Neural progenitor cell (in vitro differentiated cells): Measurements from ENCODE around the gene WNT9A. TPM values are rescaled to one million over a fixed set of nuclear protein-coding genes. Genes with fewer than 3 reads are reported as not detected.

Experiments used
- DNase-seq: peaks from one replicate; pipeline ENCODE4 v3.0.0-alpha.2; 2016; ENCODE audit warnings: low spot score
- H2AFZ ChIP-seq: fragments of 200-600 bp; sonication (generic); replicated peaks from 2 replicates; pipeline ENCODE4 v1.6.1; 2016; ENCODE audit warnings: antibody characterized with exemption
- H3F3A ChIP-seq: fragments of 200-600 bp; sonication (generic); 2 replicates; pipeline ENCODE4 v1.6.1; 2016; ENCODE audit warnings: antibody characterized with exemption, low read depth
- H3K27ac ChIP-seq: fragments of 200-600 bp; sonication (generic); 2 replicates; pipeline ENCODE4 v1.5.1; 2016; ENCODE audit warnings: mild to moderate bottlenecking
- H3K27me3 ChIP-seq: fragments of 200-600 bp; sonication (generic); 2 replicates; pipeline ENCODE4 v1.6.1; 2016; ENCODE audit warnings: mild to moderate bottlenecking, moderate library complexity
- H3K36me3 ChIP-seq: fragments of 200-600 bp; sonication (generic); 2 replicates; pipeline ENCODE4 v1.5.1; 2016
- H3K4me1 ChIP-seq: fragments of 200-600 bp; sonication (generic); 2 replicates; pipeline ENCODE4 v1.6.1; 2016; ENCODE audit warnings: mixed run types
- H3K4me2 ChIP-seq: fragments of 200-600 bp; sonication (generic); 2 replicates; pipeline ENCODE4 v1.6.1; 2016
- H3K4me3 ChIP-seq: fragments of 200-600 bp; sonication (generic); 2 replicates; pipeline ENCODE4 v1.5.1; 2016
- H3K79me2 ChIP-seq: fragments of 200-600 bp; sonication (generic); 2 replicates; pipeline ENCODE4 v1.6.1; 2016; ENCODE audit warnings: low read depth
- H3K9ac ChIP-seq: fragments of 200-600 bp; sonication (generic); 2 replicates; pipeline ENCODE4 v1.6.1; 2016
- H3K9me3 ChIP-seq: fragments of 200-600 bp; sonication (generic); 2 replicates; pipeline ENCODE4 v1.5.1; 2016; ENCODE audit warnings: low read depth
- H4K20me1 ChIP-seq: fragments of 200-600 bp; sonication (generic); 2 replicates; pipeline ENCODE4 v1.6.1; 2016; ENCODE audit warnings: low read depth
- H3K27ac Mint-ChIP-seq: 3 replicates; pipeline ENCODE4 v1.8.0; 2021; ENCODE audit warnings: mixed read lengths
- H3K27me3 Mint-ChIP-seq: 2 replicates; pipeline ENCODE4 v1.8.0; 2022; ENCODE audit warnings: low read depth, mild to moderate bottlenecking, inconsistent platforms, moderate library complexity, mixed read lengths; ENCODE audit not compliant: insufficient read depth
- H3K36me3 Mint-ChIP-seq: 3 replicates; pipeline ENCODE4 v1.8.0; 2021; ENCODE audit warnings: mixed read lengths
- H3K4me1 Mint-ChIP-seq: 3 replicates; pipeline ENCODE4 v1.8.0; 2021; ENCODE audit warnings: mixed read lengths
- H3K4me3 Mint-ChIP-seq: 3 replicates; pipeline ENCODE4 v1.8.0; 2021; ENCODE audit warnings: mild to moderate bottlenecking, moderate library complexity, mixed read lengths
- H3K9me3 Mint-ChIP-seq: 3 replicates; pipeline ENCODE4 v1.8.0; 2020; ENCODE audit warnings: mixed read lengths
- CTCF ChIP-seq: fragments of 200-600 bp; sonication (generic); IDR thresholded peaks from 2 replicates; pipeline ENCODE4 v1.5.1; 2017; ENCODE audit warnings: antibody characterized with exemption, mild to moderate bottlenecking
- EZH2 ChIP-seq: fragments of 200-600 bp; sonication (generic); IDR thresholded peaks from 2 replicates; pipeline ENCODE4 v1.6.1; 2017; ENCODE audit warnings: antibody characterized with exemption, mild to moderate bottlenecking, moderate library complexity
- EZH2phosphoT487 ChIP-seq: fragments of 200-600 bp; sonication (generic); IDR thresholded peaks from 2 replicates; pipeline ENCODE4 v1.6.1; 2017; ENCODE audit warnings: antibody characterized with exemption
- total RNA-seq: library from RNA; depleted of rRNA; stranded (reverse); fragments of >200 nt; gene quantifications from 2 replicates; pipeline ENCODE4 v1.2.3, GENCODE V29; 2015; ENCODE audit warnings: low replicate concordance

Gene WNT9A
- total RNA-seq, 1 donor from 2014 or later, result 1.4 TPM

- peak overlapping the region; percentile 90 for H3K27ac Mint-ChIP-seq
- Histone ChIP-seq H3K27me3 (no peaks in the 10 kb centered on the region), H2AFZ (no peak overlapping the region), H3K79me2 (no peaks in the 10 kb centered on the region), H3K9ac (no peak overlapping the region), H3K9me3 (no peaks in the 10 kb centered on the region), H3F3A (peaks cover 16% of the 10 kb centered on the region), H3K36me3 (no peaks in the 10 kb centered on the region), H3K4me3 (no peak overlapping the region), H4K20me1 (no peaks in the 10 kb centered on the region), H3K27ac (no peak overlapping the region), H3K4me1 (peaks cover 65% of the 10 kb centered on the region), H3K4me2 (peak overlapping the region; percentile 53)
- peaks cover 2% of the 10 kb centered on the region for H3K36me3 Mint-ChIP-seq
- peaks cover 56% of the 10 kb centered on the region for H3K4me1 Mint-ChIP-seq
- peaks cover 17% of the 10 kb centered on the region for H3K27me3 Mint-ChIP-seq
- peak overlapping the region; percentile 42 for H3K4me3 Mint-ChIP-seq
- no peak for DNase-seq
- no peaks in the 10 kb centered on the region for H3K9me3 Mint-ChIP-seq
- TF ChIP-seq EZH2 (no peak), CTCF (no peak), EZH2phosphoT487 (no peak)
These were observed 31.1 kb downstream of the WNT9A start for GRCh38 chr1:227916655-227917054.

- H3K4me1 Mint-ChIP-seq, result peaks cover 61% of the 10 kb centered on the region
These were observed 31.9 kb downstream of the WNT9A start for GRCh38 chr1:227915564-227916553.

GRCh38 chr1:227914801-227915563, 32.8 kb downstream of the WNT9A start:
- H3K4me1 Mint-ChIP-seq, result peaks cover 70% of the 10 kb centered on the region

More at GRCh38 chr1:227915564-227916553, 31.9 kb downstream of the WNT9A start:
- H3K27ac Mint-ChIP-seq, result peak overlapping the region; percentile 90
- H4K20me1 ChIP-seq, result no peaks in the 10 kb centered on the region
- no peaks in the 10 kb centered on the region for H3K9me3 Mint-ChIP-seq
- H3K36me3 Mint-ChIP-seq, result peaks cover 2% of the 10 kb centered on the region
- no peaks in the 10 kb centered on the region for H3K27me3 ChIP-seq
- H3K27ac ChIP-seq, result no peak overlapping the region
- peak overlapping the region; percentile 38 for H3K4me2 ChIP-seq
- H3K9ac ChIP-seq, result no peak overlapping the region
- H3K27me3 Mint-ChIP-seq, result peaks cover 17% of the 10 kb centered on the region
- H3K79me2 ChIP-seq, result no peaks in the 10 kb centered on the region
- peaks cover 16% of the 10 kb centered on the region for H3F3A ChIP-seq
- H3K36me3 ChIP-seq, result no peaks in the 10 kb centered on the region
- DNase-seq, result peak; percentile 52
- TF ChIP-seq EZH2phosphoT487, result no peak
- TF ChIP-seq CTCF, result no peak
- no peak for TF ChIP-seq EZH2
- no peak overlapping the region for H3K4me3 ChIP-seq
- H3K4me1 ChIP-seq, result peaks cover 65% of the 10 kb centered on the region
- H3K4me3 Mint-ChIP-seq, result peak overlapping the region; percentile 42
- no peaks in the 10 kb centered on the region for H3K9me3 ChIP-seq
- no peak overlapping the region for H2AFZ ChIP-seq

More at GRCh38 chr1:227914801-227915563, 32.8 kb downstream of the WNT9A start:
- no peaks in the 10 kb centered on the region for H4K20me1 ChIP-seq
- Mint-ChIP-seq H3K9me3 (no peaks in the 10 kb centered on the region), H3K36me3 (peaks cover 2% of the 10 kb centered on the region), H3K27me3 (peaks cover 15% of the 10 kb centered on the region), H3K27ac (peak overlapping the region; percentile 72), H3K4me3 (peak overlapping the region; percentile 46)
- peaks cover 16% of the 10 kb centered on the region for H3F3A ChIP-seq
- no peaks in the 10 kb centered on the region for H3K9me3 ChIP-seq
- no peak overlapping the region for H3K4me3 ChIP-seq
- peak overlapping the region; percentile 38 for H3K4me2 ChIP-seq
- DNase-seq, result no peak
- TF ChIP-seq CTCF (no peak), EZH2phosphoT487 (no peak), EZH2 (no peak)
- no peak overlapping the region for H3K9ac ChIP-seq
- H3K36me3 ChIP-seq, result no peaks in the 10 kb centered on the region
- no peaks in the 10 kb centered on the region for H3K79me2 ChIP-seq
- peaks cover 59% of the 10 kb centered on the region for H3K4me1 ChIP-seq
- no peaks in the 10 kb centered on the region for H3K27me3 ChIP-seq
- no peak overlapping the region for H2AFZ ChIP-seq
- H3K27ac ChIP-seq, result no peak overlapping the region
